GM12864 (cell line): Measurements from ENCODE around the gene HOXD3.

Experiments
- DNase-seq: peaks from one replicate; pipeline ENCODE4 v3.0.0-alpha.2; 2011; ENCODE audit warnings: low read depth
- H3K4me3 ChIP-seq: 2 replicates; pipeline ENCODE4 v1.5.1; 2011; ENCODE audit warnings: mild to moderate bottlenecking, low read depth, low read length, control low read depth
- CTCF ChIP-seq: IDR thresholded peaks from 2 replicates; pipeline ENCODE4 v1.5.1; 2011; ENCODE audit warnings: low read depth, mild to moderate bottlenecking, moderate library complexity, low read length, control low read depth, inconsistent platforms; ENCODE audit errors: missing control alignments

The HOXD3 gene

GRCh38 chr2:176126929-176127773, 30.0 kb upstream of the HOXD3 start:
- no peak for DNase-seq
- peak; percentile 70 for TF ChIP-seq CTCF
- no peak overlapping the region for H3K4me3 ChIP-seq

GRCh38 chr2:176127774-176128072, 29.4 kb upstream of the HOXD3 start:
- TF ChIP-seq CTCF, result no peak
- DNase-seq, result no peak

GRCh38 chr2:176128172-176128981, 28.7 kb upstream of the HOXD3 start:
- no peak for DNase-seq
- no peak for TF ChIP-seq CTCF
- H3K4me3 ChIP-seq, result no peak overlapping the region

More at GRCh38 chr2:176127774-176128072, 29.4 kb upstream of the HOXD3 start:
- H3K4me3 ChIP-seq, result no peak overlapping the region

- no peak for DNase-seq
- TF ChIP-seq CTCF, result no peak
- H3K4me3 ChIP-seq, result no peak within 1 kb of the TSS
Observed at GRCh38 chr2:176128982-176129796, 27.9 kb upstream of the HOXD3 start, which contains the start of gene HOXD8. TSS of gene HOXD8 (plus strand) at chr2:176129705. CDS start at chr2:176130367, 662 bp downstream.

- TF ChIP-seq CTCF, result no peak
- no peak overlapping the region for H3K4me3 ChIP-seq
- DNase-seq, result no peak
Observed at GRCh38 chr2:176129813-176130146, 27.3 kb upstream of the HOXD3 start.

GRCh38 chr2:176130147-176130956, 26.8 kb upstream of the HOXD3 start:
- H3K4me3 ChIP-seq, result no peak overlapping the region
- DNase-seq, result no peak
- TF ChIP-seq CTCF, result no peak
